ENCODE data around the gene CYB561D1.

GRCh38 chr1:109476825-109477224 lies 17.1 kb upstream of the CYB561D1 start:
- TF ChIP-seq POLR2AphosphoS5 (IDR thresholded peaks at IDR 0.05; ENCODE audit: low read depth, low read length) = no peak
- TF ChIP-seq POLR2A (IDR thresholded peaks at IDR 0.05; ENCODE audit: low read depth, low read length) = no peak

All from GM12892 (cell line).